Activated naive CD4-positive, alpha-beta T cell treated with anti-CD3 and anti-CD28 coated beads for 36 hours (primary cell): Measurements from ENCODE around the gene ATP11C. TPM values are rescaled to one million over a fixed set of nuclear protein-coding genes. Genes with fewer than 3 reads are reported as not detected.
"Not testable (repeated sequence)": the region's sequence is repeated elsewhere in the genome, so short reads cannot be mapped to it uniquely, and the experiment has no call there.

Experiments
- CTCF ChIA-PET: fragments of 350-600 bp; sonication (Branson Sonifier 250); formaldehyde crosslinking; loops from one replicate; lab custom pipeline; 2021; ENCODE audit warnings: antibody characterized with exemption; lab: Charles Lee
- DNase-seq: peaks from one replicate; pipeline ENCODE4 v3.0.0-alpha.2; 2020
- H3K27ac Mint-ChIP-seq: one replicate; pipeline ENCODE4 v1.8.0; 2021; ENCODE audit warnings: mild to moderate bottlenecking, mixed read lengths
- H3K27me3 Mint-ChIP-seq: one replicate; pipeline ENCODE4 v1.8.0; 2021; ENCODE audit warnings: low read depth, mixed read lengths
- H3K36me3 Mint-ChIP-seq: one replicate; pipeline ENCODE4 v1.8.0; 2021; ENCODE audit warnings: low read depth, mixed read lengths
- H3K4me1 Mint-ChIP-seq: one replicate; pipeline ENCODE4 v1.8.0; 2021; ENCODE audit warnings: low read depth, mixed read lengths
- H3K4me3 Mint-ChIP-seq: one replicate; pipeline ENCODE4 v1.8.0; 2021; ENCODE audit warnings: mild to moderate bottlenecking, moderate library complexity, mixed read lengths
- H3K9me3 Mint-ChIP-seq: one replicate; pipeline ENCODE4 v1.8.0; 2021; ENCODE audit warnings: mixed read lengths
- intact Hi-C: fragments of 100-400 bp; cut with micrococcal nuclease; formaldehyde crosslinking; loops from one replicate; pipeline ENCODE4 v1.15.1; 2023
- total RNA-seq, 2 experiments: library from RNA; stranded (reverse); gene quantifications; one replicate each; pipeline ENCODE4 v1.2.3, GENCODE V29; 2021

Gene ATP11C
- total RNA-seq, 2 experiments from 2014 or later = 18.3 to 20.8 TPM

DNA sequence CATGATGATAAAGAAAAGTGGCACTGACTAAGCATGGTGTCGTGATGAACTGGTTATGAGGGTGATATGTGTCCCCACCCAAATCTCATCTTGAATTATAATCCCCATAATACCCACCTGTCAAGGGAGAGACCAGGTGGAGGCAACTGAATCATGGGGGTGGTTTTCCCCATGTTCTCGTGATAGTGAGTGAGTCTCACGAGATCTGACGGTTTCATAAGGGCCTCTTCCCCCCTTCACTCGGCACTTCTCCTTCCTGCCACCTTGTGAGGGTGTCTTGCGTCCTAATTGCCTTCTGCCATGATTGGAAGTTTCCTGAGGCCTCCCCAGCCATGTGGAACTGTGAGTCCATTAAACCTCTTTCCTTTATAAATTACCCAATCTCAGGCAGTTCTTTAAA lies 11.7 kb downstream of the ATP11C start:
- DNase-seq, H3K27ac Mint-ChIP-seq, H3K36me3 Mint-ChIP-seq, H3K27me3 Mint-ChIP-seq, H3K9me3 Mint-ChIP-seq, CTCF ChIA-PET, intact Hi-C loops, H3K4me3 Mint-ChIP-seq: not testable (repeated sequence)
- peaks cover 39% of the 10 kb centered on the region for H3K4me1 Mint-ChIP-seq

GRCh38 chrX:139920316-139920715 lies 12.5 kb downstream of the ATP11C start:
- Mint-ChIP-seq H3K27me3 (no peaks in the 10 kb centered on the region), H3K27ac (no peak overlapping the region), H3K36me3 (peaks cover 8% of the 10 kb centered on the region), H3K4me1 (peaks cover 32% of the 10 kb centered on the region), H3K4me3 (no peak overlapping the region), H3K9me3 (no peaks in the 10 kb centered on the region)
- CTCF ChIA-PET = no interaction called here
- no peak for DNase-seq
- intact Hi-C loops = no loop called here

GRCh38 chrX:139914421-139914820 lies 18.4 kb downstream of the ATP11C start:
- no peak for DNase-seq
- intact Hi-C loops = no loop called here
- H3K4me1 Mint-ChIP-seq = peaks cover 18% of the 10 kb centered on the region
- no peak overlapping the region for H3K4me3 Mint-ChIP-seq
- CTCF ChIA-PET = no interaction called here
- H3K9me3 Mint-ChIP-seq = no peaks in the 10 kb centered on the region
- no peaks in the 10 kb centered on the region for H3K27me3 Mint-ChIP-seq
- no peak overlapping the region for H3K27ac Mint-ChIP-seq
- H3K36me3 Mint-ChIP-seq = peaks cover 4% of the 10 kb centered on the region

- Mint-ChIP-seq H3K36me3 (peaks cover 6% of the 10 kb centered on the region), H3K27ac (no peak overlapping the region), H3K27me3 (no peaks in the 10 kb centered on the region), H3K4me1 (peaks cover 30% of the 10 kb centered on the region), H3K4me3 (no peak overlapping the region), H3K9me3 (no peaks in the 10 kb centered on the region)
- intact Hi-C loops = loop anchor here (2.0 kb wide), 1 partner anchor 21 kb away; no protein-coding TSS in a partner anchor
- CTCF ChIA-PET = no interaction called here
- DNase-seq = no peak
These were observed 23.1 kb downstream of the ATP11C start for GRCh38 chrX:139909712-139910111.

DNA sequence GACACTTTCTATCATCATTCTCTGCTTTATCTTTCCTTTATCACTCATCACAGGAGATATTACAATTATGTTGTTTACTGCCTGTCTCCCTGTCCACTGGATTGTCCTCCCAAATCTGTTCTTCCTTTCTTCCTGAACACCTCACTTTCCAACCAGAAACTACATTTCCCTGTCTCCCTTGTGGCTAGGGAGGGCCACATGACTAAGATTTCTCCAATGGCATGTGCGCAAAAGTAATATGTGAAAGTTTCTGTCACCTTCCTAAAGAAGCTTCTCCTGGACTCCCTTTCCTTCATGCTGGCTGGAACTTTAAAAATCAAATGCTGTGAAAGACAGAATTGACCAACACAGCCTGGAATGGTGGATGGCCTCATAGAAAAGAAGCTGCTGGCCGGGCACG lies 25.8 kb downstream of the ATP11C start:
- Mint-ChIP-seq H3K27ac (no peak overlapping the region), H3K9me3 (no peaks in the 10 kb centered on the region), H3K36me3 (peaks cover 2% of the 10 kb centered on the region), H3K27me3 (no peaks in the 10 kb centered on the region), H3K4me3 (no peak overlapping the region), H3K4me1 (peaks cover 28% of the 10 kb centered on the region)
- CTCF ChIA-PET = no interaction called here
- intact Hi-C loops = no loop called here
- DNase-seq = no peak

DNA sequence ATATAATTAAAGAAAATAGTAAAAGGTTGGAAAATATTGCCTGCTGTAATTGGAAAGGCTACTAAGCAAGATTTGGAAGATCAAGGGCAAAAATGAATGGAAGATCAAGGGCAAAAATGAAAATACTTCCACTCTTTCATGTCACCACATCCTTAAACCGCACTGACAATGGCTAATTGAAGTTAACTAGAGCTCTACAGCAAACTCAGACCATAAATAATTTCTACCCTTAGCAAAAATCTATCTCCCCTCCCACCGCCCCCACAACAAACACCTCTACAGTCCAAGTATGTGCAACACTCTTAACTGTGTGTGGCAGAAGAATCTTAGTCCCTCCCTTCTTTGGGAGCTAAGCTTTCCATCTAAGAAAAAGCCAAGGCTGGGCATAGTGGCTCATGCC lies 27.1 kb downstream of the ATP11C start:
- intact Hi-C loops = no loop called here

DNA sequence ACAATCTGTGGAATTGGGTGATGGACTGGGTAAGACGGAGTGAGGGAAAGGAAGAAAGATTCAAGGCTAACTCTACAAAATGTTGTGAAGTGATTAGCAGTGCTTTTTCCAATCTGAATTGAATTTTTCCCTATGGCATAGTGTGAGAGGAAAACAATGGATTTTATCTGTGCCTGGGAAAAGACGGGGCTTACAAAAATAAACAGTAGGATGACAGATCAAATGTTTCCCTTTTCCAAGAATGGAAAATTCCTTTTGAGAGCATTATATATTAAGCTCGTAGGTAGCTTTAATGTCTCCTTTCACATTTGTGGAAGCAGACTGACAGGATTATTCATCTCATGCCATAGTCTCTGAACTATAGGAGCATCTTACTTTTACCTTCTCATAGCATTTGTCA lies 27.8 kb downstream of the ATP11C start:
- no peak overlapping the region for H3K27ac Mint-ChIP-seq
- CTCF ChIA-PET = no interaction called here
- no peaks in the 10 kb centered on the region for H3K9me3 Mint-ChIP-seq
- H3K4me1 Mint-ChIP-seq = peaks cover 21% of the 10 kb centered on the region
- peaks cover 2% of the 10 kb centered on the region for H3K36me3 Mint-ChIP-seq
- DNase-seq = no peak
- intact Hi-C loops = no loop called here
- H3K27me3 Mint-ChIP-seq = no peaks in the 10 kb centered on the region
- no peak overlapping the region for H3K4me3 Mint-ChIP-seq

More for the DNA sequence above, 27.1 kb downstream of the ATP11C start:
- no peak for DNase-seq
- Mint-ChIP-seq H3K9me3 (no peaks in the 10 kb centered on the region), H3K4me1 (peaks cover 21% of the 10 kb centered on the region), H3K27ac (no peak overlapping the region), H3K4me3 (no peak overlapping the region), H3K27me3 (no peaks in the 10 kb centered on the region), H3K36me3 (peaks cover 2% of the 10 kb centered on the region)
- CTCF ChIA-PET = interaction anchor here (0.9 kb wide), 1 partner anchor 14 kb away, joined by 3 read pairs; no protein-coding TSS in a partner anchor

- no peak for DNase-seq
- Mint-ChIP-seq H3K4me3 (no peak overlapping the region), H3K27ac (no peak overlapping the region), H3K36me3 (peaks cover 2% of the 10 kb centered on the region), H3K27me3 (no peaks in the 10 kb centered on the region), H3K4me1 (peaks cover 13% of the 10 kb centered on the region), H3K9me3 (no peaks in the 10 kb centered on the region)
- CTCF ChIA-PET = no interaction called here
- intact Hi-C loops = no loop called here
These were observed 29.6 kb downstream of the ATP11C start for GRCh38 chrX:139903210-139903609.

- H3K36me3 Mint-ChIP-seq = no peaks in the 10 kb centered on the region
- H3K9me3 Mint-ChIP-seq = no peaks in the 10 kb centered on the region
- no peak overlapping the region for H3K27ac Mint-ChIP-seq
- no peak overlapping the region for H3K4me3 Mint-ChIP-seq
- intact Hi-C loops = no loop called here
- DNase-seq = no peak
- no peaks in the 10 kb centered on the region for H3K27me3 Mint-ChIP-seq
- CTCF ChIA-PET = no interaction called here
- H3K4me1 Mint-ChIP-seq = peaks cover 7% of the 10 kb centered on the region
These were observed 30.3 kb downstream of the ATP11C start for GRCh38 chrX:139902559-139902958.

DNA sequence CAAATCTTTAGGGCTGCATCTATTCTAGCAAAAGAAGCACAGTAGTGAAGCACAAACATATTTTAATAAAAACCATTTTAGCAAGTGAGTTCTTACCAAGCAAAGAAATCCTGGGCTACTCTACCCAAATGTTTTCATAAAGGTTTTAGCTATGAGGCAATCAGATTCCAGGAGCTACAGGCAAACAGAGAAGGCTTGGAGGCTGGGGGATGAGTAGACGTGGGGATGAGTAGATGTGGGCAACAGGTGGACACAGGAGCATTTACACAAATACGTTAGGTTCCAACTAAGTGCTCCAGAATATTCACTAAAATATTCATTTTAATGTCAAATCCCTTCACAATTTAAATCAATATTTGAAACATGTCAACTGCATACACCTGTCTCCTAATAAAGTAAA lies 34.5 kb downstream of the ATP11C start:
- intact Hi-C loops = no loop called here
- H3K27me3 Mint-ChIP-seq = no peaks in the 10 kb centered on the region
- CTCF ChIA-PET = no interaction called here
- H3K36me3 Mint-ChIP-seq = no peaks in the 10 kb centered on the region
- no peak overlapping the region for H3K4me3 Mint-ChIP-seq
- no peaks in the 10 kb centered on the region for H3K9me3 Mint-ChIP-seq
- DNase-seq = no peak
- H3K4me1 Mint-ChIP-seq = peaks cover 7% of the 10 kb centered on the region
- H3K27ac Mint-ChIP-seq = no peak overlapping the region

- CTCF ChIA-PET = interaction anchor here (0.9 kb wide), 1 partner anchor 13 kb away, joined by 3 read pairs; no protein-coding TSS in a partner anchor
- no peaks in the 10 kb centered on the region for H3K9me3 Mint-ChIP-seq
- H3K36me3 Mint-ChIP-seq = peaks cover 2% of the 10 kb centered on the region
- no peaks in the 10 kb centered on the region for H3K27me3 Mint-ChIP-seq
- no peak overlapping the region for H3K4me3 Mint-ChIP-seq
- H3K4me1 Mint-ChIP-seq = peaks cover 33% of the 10 kb centered on the region
- H3K27ac Mint-ChIP-seq = no peak overlapping the region
- no peak for DNase-seq
- intact Hi-C loops = no loop called here
These were observed 40.3 kb downstream of the ATP11C start for GRCh38 chrX:139892512-139892911.

DNA sequence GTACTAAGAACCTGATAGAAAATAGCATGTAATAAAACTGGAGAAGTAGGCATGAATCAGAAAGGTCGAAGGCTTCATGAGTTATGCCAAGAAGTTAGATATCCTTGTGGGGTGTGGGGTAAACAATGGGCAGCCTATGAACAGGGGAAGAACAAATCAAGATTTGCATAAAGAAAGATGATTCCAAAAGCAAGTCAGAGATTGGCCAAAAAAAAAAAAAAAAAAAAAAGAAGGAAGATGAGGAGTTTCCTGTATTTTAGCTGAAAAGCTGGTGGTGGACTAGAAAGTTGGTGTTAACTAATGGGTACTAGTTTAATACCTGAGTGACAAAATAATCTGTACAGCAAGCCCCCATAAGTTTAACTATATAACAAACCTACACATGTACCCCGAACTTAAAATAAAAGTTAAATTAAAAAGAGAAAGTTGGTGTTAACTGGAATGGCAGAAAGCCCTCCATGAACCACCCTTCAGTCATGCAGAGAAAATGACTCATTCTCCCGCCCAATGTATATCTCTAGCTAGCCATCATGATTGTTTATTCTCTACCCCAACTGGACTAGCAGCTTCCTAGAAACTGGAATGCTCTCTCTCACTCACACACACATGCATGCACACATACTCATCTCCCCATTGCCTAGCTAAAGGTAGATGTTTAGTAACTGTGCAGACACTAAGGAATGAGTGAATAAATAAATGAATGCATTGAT lies 41.7 kb downstream of the ATP11C start:
- CTCF ChIA-PET = interaction anchor here (0.9 kb wide), 1 partner anchor 15 kb away, joined by 3 read pairs; no protein-coding TSS in a partner anchor
- DNase-seq = no peak
- intact Hi-C loops = no loop called here
- Mint-ChIP-seq H3K4me1 (peaks cover 33% of the 10 kb centered on the region), H3K27me3 (no peaks in the 10 kb centered on the region), H3K9me3 (no peaks in the 10 kb centered on the region), H3K27ac (no peak overlapping the region), H3K36me3 (peaks cover 2% of the 10 kb centered on the region), H3K4me3 (no peak overlapping the region)

GRCh38 chrX:139889760-139890159 lies 43.1 kb downstream of the ATP11C start:
- intact Hi-C loops = no loop called here
- Mint-ChIP-seq H3K27ac (no peak overlapping the region), H3K9me3 (no peaks in the 10 kb centered on the region), H3K36me3 (peaks cover 4% of the 10 kb centered on the region), H3K4me1 (peaks cover 42% of the 10 kb centered on the region), H3K27me3 (no peaks in the 10 kb centered on the region), H3K4me3 (no peak overlapping the region)
- DNase-seq = no peak
- CTCF ChIA-PET = no interaction called here
